HG02840 (cell line): ENCODE results near the gene SEC62.
A peak's percentile ranks its signal among the peaks of the same experiment; 100 is the strongest.

Experiments
- ATAC-seq: cut with Tn5 transposase; IDR thresholded peaks from one replicate; pipeline ENCODE4 v1.9.1; 2021; ENCODE audit warnings: mild to moderate bottlenecking, moderate library complexity, moderate number of reproducible peaks; ENCODE audit not compliant: unreplicated experiment, low FRiP score

Gene SEC62, protein sequence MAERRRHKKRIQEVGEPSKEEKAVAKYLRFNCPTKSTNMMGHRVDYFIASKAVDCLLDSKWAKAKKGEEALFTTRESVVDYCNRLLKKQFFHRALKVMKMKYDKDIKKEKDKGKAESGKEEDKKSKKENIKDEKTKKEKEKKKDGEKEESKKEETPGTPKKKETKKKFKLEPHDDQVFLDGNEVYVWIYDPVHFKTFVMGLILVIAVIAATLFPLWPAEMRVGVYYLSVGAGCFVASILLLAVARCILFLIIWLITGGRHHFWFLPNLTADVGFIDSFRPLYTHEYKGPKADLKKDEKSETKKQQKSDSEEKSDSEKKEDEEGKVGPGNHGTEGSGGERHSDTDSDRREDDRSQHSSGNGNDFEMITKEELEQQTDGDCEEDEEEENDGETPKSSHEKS

DNA sequence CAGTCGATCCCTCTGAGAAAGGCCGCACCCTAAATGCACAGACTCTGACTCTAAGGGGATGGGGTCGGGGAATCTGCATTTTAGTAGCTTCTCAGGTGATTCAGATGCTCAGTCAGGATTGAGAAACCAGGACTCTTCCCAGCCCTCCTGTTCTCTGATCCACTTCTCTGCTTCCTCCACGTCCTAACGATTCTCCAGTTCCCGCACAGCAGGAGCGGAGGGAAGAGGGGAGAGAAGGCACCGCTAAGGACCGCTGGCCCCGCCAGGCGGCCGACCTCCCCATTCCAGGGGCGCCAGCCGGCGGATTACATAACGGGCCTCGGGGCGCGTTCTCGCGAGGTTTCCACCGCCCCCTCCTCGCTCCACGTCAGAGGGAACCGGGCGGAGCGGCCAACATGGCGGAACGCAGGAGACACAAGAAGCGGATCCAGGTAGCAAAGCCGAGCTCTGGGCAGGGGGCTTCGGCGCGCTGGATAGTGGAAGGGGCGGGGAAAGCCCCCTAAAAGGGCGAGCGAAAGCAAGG lies at the start of gene SEC62:
SEC62 (plus strand) TSS at position 380 of the 523 bp plus-strand sequence; CDS start at position 396, 16 bp downstream.
- ATAC-seq, result peak; percentile 88

DNA sequence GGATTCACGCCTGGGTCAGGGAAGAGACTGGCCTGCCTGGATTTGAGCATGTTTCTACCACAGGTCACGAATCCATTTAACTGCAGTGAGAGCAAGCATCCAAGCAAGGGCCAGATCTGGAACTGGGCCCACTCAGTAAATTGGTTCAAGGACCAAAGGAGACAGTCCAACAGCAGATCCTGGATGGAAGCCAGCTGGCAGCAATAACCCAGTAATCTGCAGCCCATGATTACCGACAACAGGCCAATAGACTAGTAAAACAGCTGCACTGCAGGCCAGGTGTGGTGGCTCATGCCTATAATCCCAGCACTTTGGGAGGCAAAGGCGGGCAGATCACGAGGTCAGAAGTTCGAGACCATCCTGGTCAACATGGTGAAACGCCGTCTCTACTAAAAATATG lies 43.4 kb upstream of the SEC62 start:
- no peak for ATAC-seq

DNA sequence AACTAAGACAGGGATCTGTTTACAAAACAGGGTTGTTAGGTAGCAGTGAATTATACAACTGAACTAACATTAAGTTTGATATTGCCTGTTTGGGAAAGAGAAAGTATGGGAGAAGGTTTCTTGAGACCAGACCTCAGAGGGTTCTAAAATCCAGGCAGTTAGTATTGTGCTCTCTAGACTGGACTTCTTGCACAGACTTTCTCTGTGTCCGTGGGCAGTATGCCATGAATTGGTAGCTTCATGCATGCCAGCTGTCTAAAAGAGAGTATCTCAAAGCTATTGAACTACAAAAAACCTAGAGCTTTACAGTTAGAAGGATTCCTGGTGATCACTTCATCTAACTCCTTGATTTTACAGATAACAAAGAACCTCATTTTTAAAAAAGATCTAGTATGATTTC lies 42.8 kb upstream of the SEC62 start:
- no peak for ATAC-seq

- no peak for ATAC-seq
Observed at GRCh38 chr3:169929830-169930519, 36.6 kb upstream of the SEC62 start.

DNA sequence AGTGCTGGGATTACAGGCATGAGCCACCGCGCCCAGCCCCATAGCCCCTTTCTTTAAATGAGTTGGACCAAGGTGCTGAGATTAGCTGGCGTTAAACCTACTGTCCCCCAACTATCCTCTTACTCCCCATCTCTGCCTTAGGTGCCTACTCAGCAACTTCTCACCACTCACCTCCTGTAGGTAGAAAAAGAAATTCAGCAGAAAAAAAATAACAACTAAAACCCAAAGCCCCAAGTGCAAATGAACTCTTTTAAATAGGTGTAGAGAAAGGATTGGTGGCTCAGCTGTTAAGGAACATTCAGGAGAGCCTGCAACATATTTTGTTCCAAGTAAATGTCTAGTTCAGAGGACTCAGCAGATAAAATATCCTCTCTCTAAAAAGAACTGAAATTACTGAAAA lies 35.8 kb upstream of the SEC62 start:
- no peak for ATAC-seq

GRCh38 chr3:169931747-169932520 lies 34.7 kb upstream of the SEC62 start:
- peak; percentile 88 for ATAC-seq

DNA sequence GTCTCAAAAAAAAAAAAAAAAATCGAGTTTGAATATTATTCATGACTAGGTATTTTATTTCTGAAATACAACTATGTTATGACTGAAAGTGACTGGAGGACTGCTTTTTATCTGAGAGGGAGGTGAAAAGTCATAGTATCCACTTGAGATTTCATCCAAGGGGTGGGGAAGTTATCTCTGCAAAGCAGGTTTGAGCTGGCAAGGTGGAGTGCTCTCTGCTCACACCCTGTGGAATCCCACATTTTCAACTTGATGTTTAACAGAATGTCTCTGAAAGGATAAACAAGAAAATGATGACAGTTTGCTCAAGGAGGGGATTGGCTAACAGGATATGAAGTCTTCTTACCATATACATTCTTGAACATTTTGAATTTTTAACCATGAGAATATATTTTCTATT lies 27.3 kb upstream of the SEC62 start:
- ATAC-seq, result no peak

DNA sequence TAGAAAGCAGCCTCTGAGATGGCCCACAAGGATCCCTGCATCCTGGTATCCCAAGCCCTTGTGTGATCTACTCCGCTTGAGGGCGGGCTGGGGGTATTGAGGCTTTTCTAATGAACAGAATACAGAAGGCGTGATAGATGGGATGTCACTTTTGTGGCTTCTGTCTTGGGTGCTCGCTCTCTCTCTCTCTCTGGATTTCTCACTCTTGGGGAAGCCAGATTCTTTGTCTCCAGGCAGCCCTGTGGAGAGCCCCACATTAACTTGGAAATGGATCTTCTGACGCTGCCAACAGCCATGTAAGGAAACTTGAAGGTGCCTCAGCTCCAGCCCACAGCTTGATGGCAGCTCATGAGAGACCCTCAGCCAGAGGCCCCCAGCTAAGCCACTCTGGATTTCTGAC lies 26.9 kb upstream of the SEC62 start:
- no peak for ATAC-seq

DNA sequence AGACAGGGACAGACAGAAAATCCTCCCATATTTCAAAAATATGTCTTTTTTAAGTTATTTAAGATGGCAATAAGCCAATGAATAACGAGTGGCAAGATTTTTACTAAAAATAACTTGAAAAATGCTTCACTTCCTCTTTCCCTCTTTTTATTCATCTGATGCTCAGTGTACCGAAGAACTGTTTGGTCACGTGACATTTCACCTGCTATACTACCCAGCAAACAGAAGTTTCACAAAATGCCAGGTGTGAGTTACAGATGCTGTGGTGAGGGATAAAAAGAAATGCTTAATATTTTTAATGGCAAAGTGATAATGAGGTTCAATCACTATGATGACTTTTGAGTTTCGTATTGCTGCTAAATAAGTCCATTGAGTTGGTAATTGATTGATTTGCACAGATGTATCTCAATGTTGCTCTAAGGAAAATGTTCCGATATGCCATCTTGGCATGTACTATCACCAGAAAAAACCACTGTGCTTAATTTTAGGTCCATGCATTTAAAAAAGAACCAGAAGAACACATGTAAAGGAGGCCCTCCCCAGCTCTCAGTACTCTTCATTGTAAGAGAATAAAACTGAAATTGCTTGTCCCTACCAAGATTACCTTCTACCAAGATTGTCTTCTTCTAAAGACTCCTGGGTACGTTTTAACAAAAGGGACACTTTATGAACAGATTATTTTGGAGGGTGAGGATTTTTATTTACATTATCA lies 26.0 kb upstream of the SEC62 start:
- peak; percentile 83 for ATAC-seq

DNA sequence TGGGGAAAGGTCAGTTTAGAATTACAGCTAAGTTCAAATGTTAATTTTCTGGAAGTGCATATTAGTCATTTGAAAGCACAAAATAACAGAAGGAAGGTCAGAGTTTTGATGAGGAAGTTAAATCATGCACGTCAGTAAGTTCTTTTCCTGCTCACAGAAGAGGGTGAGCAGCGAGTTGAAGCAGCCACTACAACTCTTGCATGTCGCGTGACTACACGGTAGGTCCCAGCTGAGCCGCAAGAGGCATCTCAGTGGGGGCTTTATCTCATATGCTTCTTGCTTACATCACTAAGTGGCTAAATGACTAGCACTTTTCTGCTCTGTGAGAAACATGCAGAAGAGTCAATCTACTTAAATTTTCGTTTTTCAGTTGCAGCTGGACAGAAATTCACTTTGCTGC lies 21.3 kb upstream of the SEC62 start:
- ATAC-seq, result peak; percentile 75

DNA sequence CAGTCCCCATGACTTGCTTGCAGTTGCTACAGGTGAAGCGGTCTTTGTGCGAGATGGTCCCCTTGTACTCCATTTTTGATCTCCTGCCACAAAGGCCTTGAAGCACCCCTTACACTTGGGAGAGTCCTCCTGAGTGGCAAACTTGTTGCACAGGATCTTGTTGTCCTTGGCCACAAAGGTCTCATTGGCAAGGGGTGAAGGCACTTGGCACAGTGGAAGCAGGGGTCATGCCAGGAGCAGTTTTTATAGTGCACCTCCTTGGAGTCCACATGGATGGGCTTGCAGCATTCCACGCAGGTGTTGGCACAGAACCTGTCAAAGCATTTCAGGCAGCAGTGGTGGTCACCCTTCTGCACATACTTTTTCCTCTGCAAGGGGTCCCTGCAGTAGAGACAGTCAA lies 20.3 kb upstream of the SEC62 start:
- ATAC-seq, result no peak

- no peak for ATAC-seq
Observed at GRCh38 chr3:169948559-169949448, 17.8 kb upstream of the SEC62 start.

DNA sequence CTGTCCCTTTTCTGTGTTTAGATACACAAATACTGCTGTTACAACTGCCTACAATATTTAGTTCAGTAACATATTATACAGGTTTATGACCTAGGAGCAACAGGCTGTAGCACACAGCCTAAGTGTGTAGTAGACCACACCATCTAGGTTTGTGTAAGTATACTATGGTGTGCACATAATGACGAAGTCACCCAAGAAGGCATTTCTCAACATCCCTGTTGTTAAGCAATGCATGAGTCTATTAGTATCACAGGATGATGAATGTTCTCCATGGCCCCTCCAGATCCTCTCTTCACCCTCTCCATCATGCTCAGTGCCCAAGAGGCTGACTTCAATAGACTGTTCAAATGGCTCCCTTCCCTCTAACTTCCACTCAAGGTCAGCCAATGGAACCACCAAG lies 14.6 kb upstream of the SEC62 start:
- ATAC-seq, result no peak

GRCh38 chr3:169953462-169954141 lies 13.0 kb upstream of the SEC62 start:
- ATAC-seq, result no peak

DNA sequence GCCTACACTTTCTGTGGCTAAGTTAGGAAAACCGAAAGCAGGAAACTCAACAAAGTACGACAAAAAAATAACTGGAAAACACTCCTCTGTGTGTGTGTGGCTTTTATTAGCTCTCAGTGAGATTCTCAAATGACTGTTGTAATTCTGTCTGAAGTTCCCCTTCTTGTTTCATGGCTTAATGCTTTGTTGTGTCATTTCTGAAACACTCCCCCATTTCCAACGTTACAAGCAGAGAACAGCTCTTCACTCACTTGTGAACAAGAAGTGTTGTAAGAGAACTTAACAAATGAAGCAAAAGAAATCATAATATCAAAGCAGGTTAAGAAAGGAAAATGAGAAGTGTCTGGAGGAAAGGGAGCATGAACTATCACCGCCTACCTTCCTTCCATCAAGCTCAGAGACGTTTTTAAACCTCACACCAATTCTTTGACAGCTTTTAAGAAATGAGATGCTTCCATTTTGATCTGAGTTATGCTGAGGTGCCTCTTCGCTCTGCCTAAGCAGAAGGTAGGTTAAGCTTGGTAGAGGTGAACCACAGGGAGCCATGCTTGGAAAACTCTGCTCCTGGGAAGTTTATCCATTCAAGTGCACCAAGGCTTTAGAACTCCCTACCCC lies 12.4 kb upstream of the SEC62 start:
- peak; percentile 71 for ATAC-seq

GRCh38 chr3:169955406-169955805 lies 11.2 kb upstream of the SEC62 start:
- ATAC-seq, result no peak

DNA sequence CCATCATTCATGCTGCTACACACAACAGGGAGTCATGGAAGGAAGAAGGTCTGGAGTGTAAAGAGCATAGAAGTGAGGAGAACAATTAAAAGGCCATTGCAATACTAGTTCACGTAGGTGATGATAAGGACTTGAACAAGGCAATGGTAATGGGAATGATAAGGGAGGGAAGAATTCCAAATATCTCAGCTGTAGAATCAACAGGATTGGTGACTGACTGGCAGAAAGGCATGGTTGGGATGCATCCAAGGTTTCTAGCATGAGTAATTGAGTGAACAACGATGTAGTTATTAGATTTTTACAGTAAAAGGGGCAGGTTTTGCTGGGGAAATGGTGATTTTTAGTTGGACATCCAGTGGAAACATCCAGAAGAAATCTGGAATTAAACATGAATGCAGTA lies 2.4 kb upstream of the SEC62 start:
- no peak for ATAC-seq
